SU-DHL-6 (cell line): Measurements from ENCODE around the gene NAV2.

Experiments
- H2AFZ ChIP-seq: fragments of 200-600 bp; sonication (generic); 2 replicates; pipeline ENCODE4 v1.6.1; 2014; ENCODE audit warnings: low read depth, mild to moderate bottlenecking, moderate library complexity, mixed read lengths, antibody characterized with exemption, low read length; ENCODE audit not compliant: severe bottlenecking
- H3F3A ChIP-seq: fragments of 200-600 bp; shearing (Covaris generic); 2 replicates; pipeline ENCODE4 v1.6.0; 2016; ENCODE audit warnings: antibody characterized with exemption, mild to moderate bottlenecking; ENCODE audit not compliant: insufficient read depth
- H3K27ac ChIP-seq: fragments of 200-600 bp; sonication (generic); 2 replicates; pipeline ENCODE4 v1.5.1; 2016; ENCODE audit warnings: low read depth, mild to moderate bottlenecking, low read length, moderate library complexity, mixed read lengths
- H3K27me3 ChIP-seq: fragments of 200-600 bp; sonication (generic), shearing (Covaris generic); 2 replicates; pipeline ENCODE4 v1.6.0; 2014; ENCODE audit warnings: mild to moderate bottlenecking, low read length
- H3K36me3 ChIP-seq: fragments of 200-600 bp; sonication (generic); 2 replicates; pipeline ENCODE4 v1.6.1; 2014; ENCODE audit warnings: mild to moderate bottlenecking, low read length, mixed read lengths
- H3K4me2 ChIP-seq: fragments of 300-600, 200-600 bp; shearing (Covaris generic), sonication (generic); 2 replicates; pipeline ENCODE4 v1.6.0; 2014; ENCODE audit warnings: low read length, low read depth, mild to moderate bottlenecking; ENCODE audit not compliant: poor library complexity, severe bottlenecking
- H3K4me3 ChIP-seq: fragments of 200-600 bp; sonication (generic); 2 replicates; pipeline ENCODE4 v1.5.1; 2014; ENCODE audit warnings: antibody characterized with exemption, low read length, mild to moderate bottlenecking, mixed read lengths; ENCODE audit not compliant: insufficient read depth, poor library complexity, severe bottlenecking
- H3K79me2 ChIP-seq: fragments of 200-600 bp; sonication (generic); 2 replicates; pipeline ENCODE4 v1.6.1; 2014; ENCODE audit warnings: mild to moderate bottlenecking, low read length, moderate library complexity; ENCODE audit not compliant: insufficient read depth
- H3K9ac ChIP-seq: fragments of 200-600 bp; sonication (generic); 2 replicates; pipeline ENCODE4 v1.7.0; 2014; ENCODE audit warnings: mild to moderate bottlenecking, low read length
- H3K9me2 ChIP-seq: fragments of 200-600 bp; sonication (generic); replicated peaks from 2 replicates; pipeline ENCODE4 v1.6.1; 2014; ENCODE audit warnings: low read length; ENCODE audit not compliant: insufficient read depth
- H3K9me3 ChIP-seq: fragments of 200-600 bp; sonication (generic); 2 replicates; pipeline ENCODE4 v1.6.1; 2014; ENCODE audit warnings: low read length, mixed read lengths; ENCODE audit not compliant: insufficient read depth
- H4K20me1 ChIP-seq: fragments of 200-600 bp; sonication (generic); 2 replicates; pipeline ENCODE4 v1.6.1; 2014; ENCODE audit warnings: low read depth, mild to moderate bottlenecking, antibody characterized with exemption, low read length, moderate library complexity, mixed read lengths
- EZH2phosphoT487 ChIP-seq: fragments of 200-600 bp; sonication (generic), shearing (Covaris generic); conservative IDR thresholded peaks from 2 replicates; pipeline ENCODE4 v1.6.1; 2018; ENCODE audit warnings: mild to moderate bottlenecking, antibody characterized with exemption, low read length, moderate library complexity, mixed read lengths
- TF ChIP-seq, protein P1 (sequence below): fragments of 200-600 bp; sonication (generic); IDR thresholded peaks from one replicate; pipeline ENCODE4 v1.5.1; 2017; ENCODE audit warnings: antibody characterized with exemption, mild to moderate bottlenecking, low read length, moderate library complexity; ENCODE audit not compliant: insufficient read depth, poor library complexity, severe bottlenecking

Gene NAV2

DNA sequence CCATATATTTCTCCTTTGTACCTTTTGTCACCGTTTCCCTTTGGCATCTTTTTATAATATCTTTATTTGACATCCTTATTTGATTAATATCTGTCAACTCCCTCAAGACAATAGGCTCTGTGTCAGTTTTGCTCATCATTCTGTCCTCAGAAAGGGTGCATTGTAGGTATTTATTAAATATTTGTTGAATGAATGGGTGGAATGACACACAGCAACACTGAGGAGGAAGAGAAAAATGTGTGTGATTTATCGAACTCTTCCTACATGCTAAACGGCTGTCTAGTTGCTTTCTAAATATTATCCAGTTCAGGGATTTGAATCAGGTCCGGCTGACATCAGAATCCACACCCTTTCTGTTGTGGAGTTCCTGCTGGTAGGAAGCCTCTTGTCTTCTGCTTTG lies 98.2 kb downstream of the NAV2 start:
- H3K4me2 ChIP-seq: no peak overlapping the region
- no peak overlapping the region for H2AFZ ChIP-seq
- no peaks in the 10 kb centered on the region for H3K27me3 ChIP-seq
- H3K9me2 ChIP-seq: no peaks in the 10 kb centered on the region
- H3F3A ChIP-seq: no peaks in the 10 kb centered on the region
- H3K9me3 ChIP-seq: no peaks in the 10 kb centered on the region
- TF ChIP-seq EZH2phosphoT487: no peak
- TF ChIP-seq, protein P1, sequence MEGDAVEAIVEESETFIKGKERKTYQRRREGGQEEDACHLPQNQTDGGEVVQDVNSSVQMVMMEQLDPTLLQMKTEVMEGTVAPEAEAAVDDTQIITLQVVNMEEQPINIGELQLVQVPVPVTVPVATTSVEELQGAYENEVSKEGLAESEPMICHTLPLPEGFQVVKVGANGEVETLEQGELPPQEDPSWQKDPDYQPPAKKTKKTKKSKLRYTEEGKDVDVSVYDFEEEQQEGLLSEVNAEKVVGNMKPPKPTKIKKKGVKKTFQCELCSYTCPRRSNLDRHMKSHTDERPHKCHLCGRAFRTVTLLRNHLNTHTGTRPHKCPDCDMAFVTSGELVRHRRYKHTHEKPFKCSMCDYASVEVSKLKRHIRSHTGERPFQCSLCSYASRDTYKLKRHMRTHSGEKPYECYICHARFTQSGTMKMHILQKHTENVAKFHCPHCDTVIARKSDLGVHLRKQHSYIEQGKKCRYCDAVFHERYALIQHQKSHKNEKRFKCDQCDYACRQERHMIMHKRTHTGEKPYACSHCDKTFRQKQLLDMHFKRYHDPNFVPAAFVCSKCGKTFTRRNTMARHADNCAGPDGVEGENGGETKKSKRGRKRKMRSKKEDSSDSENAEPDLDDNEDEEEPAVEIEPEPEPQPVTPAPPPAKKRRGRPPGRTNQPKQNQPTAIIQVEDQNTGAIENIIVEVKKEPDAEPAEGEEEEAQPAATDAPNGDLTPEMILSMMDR: no peak
- H3K4me3 ChIP-seq: no peak overlapping the region
- no peak overlapping the region for H3K9ac ChIP-seq
- H3K27ac ChIP-seq: no peak overlapping the region
- H3K79me2 ChIP-seq: no peaks in the 10 kb centered on the region
- no peaks in the 10 kb centered on the region for H3K36me3 ChIP-seq
- no peaks in the 10 kb centered on the region for H4K20me1 ChIP-seq

DNA sequence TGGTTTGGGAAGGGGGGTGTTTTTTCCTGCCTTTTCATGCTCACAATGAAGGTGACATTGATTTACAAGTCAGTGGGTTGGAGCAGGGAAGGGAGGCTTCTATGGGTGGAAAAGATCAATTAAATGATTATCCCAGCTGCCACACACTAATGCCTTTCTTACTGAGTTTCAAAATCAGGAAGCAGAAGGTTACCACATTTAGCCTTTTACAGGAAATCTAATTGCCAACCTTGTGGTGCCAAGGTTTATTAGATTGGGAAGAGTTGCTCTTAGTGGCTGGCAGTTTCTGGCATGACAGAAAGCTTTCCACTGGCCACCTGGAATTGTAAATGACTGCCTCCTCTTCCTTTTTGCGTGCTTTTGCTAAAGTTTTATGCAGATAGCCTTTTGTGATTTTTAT lies 98.7 kb downstream of the NAV2 start:
- Histone ChIP-seq H3F3A (no peaks in the 10 kb centered on the region), H3K27me3 (no peaks in the 10 kb centered on the region), H3K9me2 (no peaks in the 10 kb centered on the region), H2AFZ (no peak overlapping the region), H3K79me2 (no peaks in the 10 kb centered on the region), H3K9me3 (no peaks in the 10 kb centered on the region), H3K27ac (no peak overlapping the region), H3K4me3 (no peak overlapping the region), H4K20me1 (no peaks in the 10 kb centered on the region), H3K4me2 (no peak overlapping the region), H3K9ac (no peak overlapping the region), H3K36me3 (no peaks in the 10 kb centered on the region)
- TF ChIP-seq EZH2phosphoT487: no peak
- TF ChIP-seq, protein P1: no peak

DNA sequence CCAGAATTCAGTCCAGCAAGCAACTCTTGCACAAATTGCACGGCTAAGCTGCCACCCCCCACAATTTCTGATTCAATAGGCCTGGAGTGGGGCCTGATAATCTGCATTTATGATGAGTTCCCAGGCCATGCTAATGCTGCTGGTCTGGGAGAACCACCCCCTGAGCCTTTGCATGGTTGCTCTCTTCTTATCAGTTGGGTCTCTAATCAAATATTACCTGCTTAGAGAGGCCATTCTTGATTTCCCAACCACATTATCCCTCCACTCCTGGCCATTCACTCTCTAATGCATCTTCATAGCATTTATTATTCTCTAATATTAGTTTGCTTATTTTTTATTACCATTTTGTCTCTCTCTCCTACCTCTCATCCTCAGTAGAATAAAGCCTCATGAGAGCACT lies 99.5 kb downstream of the NAV2 start:
- Histone ChIP-seq H2AFZ (no peak overlapping the region), H3K36me3 (no peaks in the 10 kb centered on the region), H3K27ac (no peak overlapping the region), H3K9me3 (no peaks in the 10 kb centered on the region), H3F3A (no peaks in the 10 kb centered on the region), H3K27me3 (no peaks in the 10 kb centered on the region), H3K4me2 (no peak overlapping the region), H3K9ac (no peak overlapping the region), H4K20me1 (no peaks in the 10 kb centered on the region), H3K9me2 (no peaks in the 10 kb centered on the region), H3K4me3 (no peak overlapping the region), H3K79me2 (no peaks in the 10 kb centered on the region)
- TF ChIP-seq, protein P1: no peak
- no peak for TF ChIP-seq EZH2phosphoT487

DNA sequence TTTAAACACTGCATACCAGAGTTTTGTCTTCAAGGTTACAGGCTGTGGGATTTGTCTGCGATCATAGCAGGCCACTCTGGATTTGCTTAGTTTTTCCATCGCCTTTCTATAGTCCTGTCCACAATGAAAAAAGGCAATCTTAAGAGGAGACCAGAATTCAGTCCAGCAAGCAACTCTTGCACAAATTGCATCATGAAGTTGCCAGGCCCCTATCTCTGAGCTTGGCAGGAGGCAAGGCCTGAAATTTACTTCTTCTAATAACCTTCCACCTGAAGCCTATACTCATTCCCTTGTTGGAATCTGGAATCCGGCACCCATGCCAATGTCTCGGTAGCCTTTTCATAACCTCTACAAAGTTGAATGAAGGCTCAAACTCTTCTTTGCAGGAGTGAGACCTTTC lies 100.1 kb downstream of the NAV2 start:
- no peaks in the 10 kb centered on the region for H4K20me1 ChIP-seq
- H3K27ac ChIP-seq: no peak overlapping the region
- no peak overlapping the region for H3K9ac ChIP-seq
- no peaks in the 10 kb centered on the region for H3K9me3 ChIP-seq
- H3F3A ChIP-seq: no peaks in the 10 kb centered on the region
- H3K9me2 ChIP-seq: no peaks in the 10 kb centered on the region
- H3K36me3 ChIP-seq: no peaks in the 10 kb centered on the region
- TF ChIP-seq, protein P1: no peak
- no peak for TF ChIP-seq EZH2phosphoT487
- no peak overlapping the region for H3K4me3 ChIP-seq
- no peak overlapping the region for H2AFZ ChIP-seq
- no peaks in the 10 kb centered on the region for H3K79me2 ChIP-seq
- H3K4me2 ChIP-seq: no peak overlapping the region
- H3K27me3 ChIP-seq: no peaks in the 10 kb centered on the region
